Small intestine (tissue), 7 donors: ENCODE results near the gene CKAP4. TPM values are rescaled to one million over a fixed set of nuclear protein-coding genes. Genes with fewer than 3 reads are reported as not detected.
A peak's percentile ranks its signal among the peaks of the same experiment; 100 is the strongest.

Source experiments
- DNase-seq, 2 donors: peaks; one replicate each; pipeline versions ENCODE4 v3.0.0 to v3.0.0-alpha.2; 2013
- FAIRE-seq: peaks from 2 replicates; lab custom pipeline; 2012; peaks lifted over from hg19 to GRCh38; lab: Jason Lieb, UNC
- H3K27ac ChIP-seq, 3 donors: one replicate each; pipeline ENCODE4 v1.5.1; 2013; ENCODE audit warnings: low read length in 2 of 3, mild to moderate bottlenecking in 2 of 3, control low read depth in 1 of 3, inconsistent platforms in 1 of 3, low read depth in 1 of 3, moderate library complexity in 1 of 3
- H3K27me3 ChIP-seq, 3 donors: one replicate each; pipeline ENCODE4 v1.6.1; 2013; ENCODE audit warnings: low read length in 3 of 3, inconsistent platforms in 1 of 3; ENCODE audit not compliant: control insufficient read depth in 3 of 3, insufficient read depth in 3 of 3
- H3K36me3 ChIP-seq, 3 donors: one replicate each; pipeline ENCODE4 v1.6.1; 2013; ENCODE audit warnings: low read length in 3 of 3, inconsistent platforms in 1 of 3, low read depth in 1 of 3, mild to moderate bottlenecking in 1 of 3, moderate library complexity in 1 of 3; ENCODE audit not compliant: control insufficient read depth in 3 of 3, insufficient read depth in 2 of 3
- H3K4me1 ChIP-seq, 3 donors: one replicate each; pipeline ENCODE4 v1.6.1; 2013; ENCODE audit warnings: low read length in 2 of 3, inconsistent platforms in 1 of 3, low read depth in 1 of 3, mild to moderate bottlenecking in 1 of 3, moderate library complexity in 1 of 3; ENCODE audit not compliant: control insufficient read depth in 3 of 3, insufficient read depth in 2 of 3
- H3K4me3 ChIP-seq, 3 donors: one replicate each; pipeline ENCODE4 v1.5.1; 2013; ENCODE audit warnings: low read length in 3 of 3, control low read depth in 1 of 3, inconsistent platforms in 1 of 3, low read depth in 1 of 3, mild to moderate bottlenecking in 1 of 3, moderate library complexity in 1 of 3
- H3K9me3 ChIP-seq, 2 donors: one replicate each; pipeline ENCODE4 v1.6.1; 2013; ENCODE audit warnings: low read depth in 1 of 2, low read length in 1 of 2; ENCODE audit not compliant: control insufficient read depth in 2 of 2, insufficient read depth in 1 of 2
- WGBS, 3 donors: extraction: QIAGEN DNeasy Blood & Tissue Kit; methylation state at CpG; one replicate each; pipeline ENCODE4 v1.1.7; 2013; 5-methylcytosine and 5-hydroxymethylcytosine counted together
- polyA plus RNA-seq, 4 donors: library from polyadenylated mRNA; stranded (reverse) in 3 of 4; unstranded in 1 of 4; fragments of 200-250 nt in 3 of 4; fragments of 120-200 nt in 1 of 4; gene quantifications; one replicate each; pipeline versions ENCODE4 v1.2.1 to v1.2.3, GENCODE V29; 2013
- donor health status: healthy with polysubstance abuse.
- donor health status: control.
- donor health status: control.
- donor health status: Bipolar disorder and iron deficiency.
- donor health status: healthy.

Gene CKAP4
- polyA plus RNA-seq, 4 donors = 2.0 to 34.5 (median 18.7) TPM

- DNase-seq (no peak), FAIRE-seq (no peak)
- H3K27me3 ChIP-seq = peaks cover 0 to 3% (median 0%) of the 10 kb centered on the region in 3 donors
- no peaks in the 10 kb centered on the region for H3K36me3 ChIP-seq
- 50 to 66% (median 60%) methylated on average over 5 of the region's 5 CpGs for WGBS, 3 donors
- no peaks in the 10 kb centered on the region for H3K4me1 ChIP-seq
- H3K4me3 ChIP-seq = no peak overlapping the region
- no peak overlapping the region for H3K27ac ChIP-seq
- no peaks in the 10 kb centered on the region for H3K9me3 ChIP-seq
Measured at GRCh38 chr12:106195621-106196027, 52.2 kb downstream of the CKAP4 start.

GRCh38 chr12:106194351-106194750, 53.5 kb downstream of the CKAP4 start:
- H3K9me3 ChIP-seq = no peaks in the 10 kb centered on the region
- 90 to 95% (median 94%) methylated on average over 3 of the region's 3 CpGs for WGBS, 3 donors
- no peak overlapping the region for H3K4me3 ChIP-seq
- H3K4me1 ChIP-seq = no peaks in the 10 kb centered on the region
- H3K27me3 ChIP-seq = peaks cover 0 to 3% (median 0%) of the 10 kb centered on the region in 3 donors
- H3K36me3 ChIP-seq = no peaks in the 10 kb centered on the region
- no peak overlapping the region for H3K27ac ChIP-seq
- DNase-seq = no peak
- FAIRE-seq = no peak

GRCh38 chr12:106193394-106194215, 54.2 kb downstream of the CKAP4 start:
- H3K4me3 ChIP-seq = no peak overlapping the region
- no peaks in the 10 kb centered on the region for H3K4me1 ChIP-seq
- 71 to 72% (median 72%) methylated on average over 10 of the region's 10 CpGs for WGBS, 3 donors
- no peaks in the 10 kb centered on the region for H3K9me3 ChIP-seq
- H3K27ac ChIP-seq = no peak overlapping the region
- DNase-seq (no peak), FAIRE-seq (no peak)
- no peaks in the 10 kb centered on the region for H3K36me3 ChIP-seq
- H3K27me3 ChIP-seq = peaks cover 0 to 3% (median 0%) of the 10 kb centered on the region in 3 donors

GRCh38 chr12:106192659-106193393, 55.0 kb downstream of the CKAP4 start:
- Histone ChIP-seq H3K27ac (no peak overlapping the region), H3K9me3 (no peaks in the 10 kb centered on the region), H3K4me3 (no peak overlapping the region), H3K36me3 (no peaks in the 10 kb centered on the region), H3K27me3 (peaks cover 0 to 3% (median 0%) of the 10 kb centered on the region in 3 donors), H3K4me1 (no peaks in the 10 kb centered on the region)
- no peak for FAIRE-seq
- no peak for DNase-seq
- WGBS, 3 donors = 89 to 93% (median 91%) methylated on average over 4 of the region's 4 CpGs

GRCh38 chr12:106190581-106190980, 57.2 kb downstream of the CKAP4 start:
- WGBS, 3 donors = 55 to 84% (median 68%) methylated on average over 3 of the region's 3 CpGs
- DNase-seq (no peak), FAIRE-seq (no peak)
- no peaks in the 10 kb centered on the region for H3K4me1 ChIP-seq
- H3K27ac ChIP-seq = no peak overlapping the region
- H3K9me3 ChIP-seq = no peaks in the 10 kb centered on the region
- no peaks in the 10 kb centered on the region for H3K36me3 ChIP-seq
- H3K4me3 ChIP-seq = no peak overlapping the region
- H3K27me3 ChIP-seq = peaks cover 0 to 3% (median 0%) of the 10 kb centered on the region in 3 donors

- Histone ChIP-seq H3K9me3 (no peaks in the 10 kb centered on the region), H3K36me3 (no peaks in the 10 kb centered on the region), H3K4me1 (no peaks in the 10 kb centered on the region), H3K4me3 (no peak overlapping the region), H3K27me3 (peaks cover 0 to 3% (median 0%) of the 10 kb centered on the region in 3 donors), H3K27ac (no peak overlapping the region)
- WGBS, 3 donors = 92 to 98% (median 94%) methylated on average over 4 of the region's 4 CpGs
- FAIRE-seq = no peak
- no peak for DNase-seq
Measured at GRCh38 chr12:106189341-106189740, 58.5 kb downstream of the CKAP4 start.

GRCh38 chr12:106188256-106188655, 59.6 kb downstream of the CKAP4 start:
- Histone ChIP-seq H3K36me3 (no peaks in the 10 kb centered on the region), H3K4me1 (no peaks in the 10 kb centered on the region), H3K4me3 (no peak overlapping the region), H3K27me3 (peaks cover 0 to 3% (median 0%) of the 10 kb centered on the region in 3 donors), H3K9me3 (no peaks in the 10 kb centered on the region), H3K27ac (no peak overlapping the region)
- 47 to 53% (median 49%) methylated on average over 9 to 10 of the region's 10 CpGs for WGBS, 3 donors
- DNase-seq = peak in 1 of 2 donors; percentile 8
- no peak for FAIRE-seq
